ENCODE results near the gene VEGFC. TPM values are rescaled to one million over a fixed set of nuclear protein-coding genes. Genes with fewer than 3 reads are reported as not detected.
A peak's percentile ranks its signal among the peaks of the same experiment; 100 is the strongest.

VEGFC gene
- total RNA-seq, 1 donor from 2014 or later = 13.6 TPM

DNA sequence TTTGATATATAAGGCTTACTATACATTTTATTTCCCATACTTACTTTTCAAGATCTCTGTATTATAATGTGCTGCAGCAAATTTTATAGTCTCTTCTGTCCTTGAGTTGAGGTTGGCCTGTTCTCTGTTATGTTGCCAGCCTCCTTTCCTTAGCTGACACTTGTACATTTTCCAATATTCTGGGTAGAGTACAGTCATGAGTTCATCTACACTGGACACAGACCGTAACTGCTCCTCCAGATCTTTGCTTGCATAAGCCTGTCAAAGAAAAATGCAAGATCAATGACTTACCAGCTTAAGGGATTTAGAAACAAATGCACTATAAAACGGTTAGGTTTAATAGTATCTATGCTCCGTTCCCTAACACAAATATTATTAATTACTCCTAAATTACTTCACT lies 63.2 kb downstream of the VEGFC start:
- TF ChIP-seq, protein P1, sequence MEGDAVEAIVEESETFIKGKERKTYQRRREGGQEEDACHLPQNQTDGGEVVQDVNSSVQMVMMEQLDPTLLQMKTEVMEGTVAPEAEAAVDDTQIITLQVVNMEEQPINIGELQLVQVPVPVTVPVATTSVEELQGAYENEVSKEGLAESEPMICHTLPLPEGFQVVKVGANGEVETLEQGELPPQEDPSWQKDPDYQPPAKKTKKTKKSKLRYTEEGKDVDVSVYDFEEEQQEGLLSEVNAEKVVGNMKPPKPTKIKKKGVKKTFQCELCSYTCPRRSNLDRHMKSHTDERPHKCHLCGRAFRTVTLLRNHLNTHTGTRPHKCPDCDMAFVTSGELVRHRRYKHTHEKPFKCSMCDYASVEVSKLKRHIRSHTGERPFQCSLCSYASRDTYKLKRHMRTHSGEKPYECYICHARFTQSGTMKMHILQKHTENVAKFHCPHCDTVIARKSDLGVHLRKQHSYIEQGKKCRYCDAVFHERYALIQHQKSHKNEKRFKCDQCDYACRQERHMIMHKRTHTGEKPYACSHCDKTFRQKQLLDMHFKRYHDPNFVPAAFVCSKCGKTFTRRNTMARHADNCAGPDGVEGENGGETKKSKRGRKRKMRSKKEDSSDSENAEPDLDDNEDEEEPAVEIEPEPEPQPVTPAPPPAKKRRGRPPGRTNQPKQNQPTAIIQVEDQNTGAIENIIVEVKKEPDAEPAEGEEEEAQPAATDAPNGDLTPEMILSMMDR (IDR thresholded peaks at IDR 0.05) = no peak
- DNase-seq (ENCODE audit: extremely low spot score, unreplicated experiment) = no peak
- H3K27me3 Mint-ChIP-seq (ENCODE audit: unreplicated experiment) = no peaks in the 10 kb centered on the region
- H3K36me3 Mint-ChIP-seq (ENCODE audit: unreplicated experiment) = peaks cover 6% of the 10 kb centered on the region
- no peak overlapping the region for H3K27ac Mint-ChIP-seq (ENCODE audit: unreplicated experiment)
- H3K9me3 Mint-ChIP-seq (ENCODE audit: unreplicated experiment) = no peaks in the 10 kb centered on the region
- H3K4me3 Mint-ChIP-seq (ENCODE audit: unreplicated experiment) = no peak overlapping the region
- H3K4me1 Mint-ChIP-seq (ENCODE audit: unreplicated experiment) = peaks cover 41% of the 10 kb centered on the region

- no peak overlapping the region for H3K4me3 Mint-ChIP-seq (ENCODE audit: unreplicated experiment)
- no peaks in the 10 kb centered on the region for H3K9me3 Mint-ChIP-seq (ENCODE audit: unreplicated experiment)
- H3K36me3 Mint-ChIP-seq (ENCODE audit: unreplicated experiment) = peaks cover 6% of the 10 kb centered on the region
- H3K27me3 Mint-ChIP-seq (ENCODE audit: unreplicated experiment) = no peaks in the 10 kb centered on the region
- peak overlapping the region; percentile 28 for H3K27ac Mint-ChIP-seq (ENCODE audit: unreplicated experiment)
- TF ChIP-seq, protein P1 (IDR thresholded peaks at IDR 0.05) = no peak
- no peak for DNase-seq (ENCODE audit: extremely low spot score, unreplicated experiment)
- H3K4me1 Mint-ChIP-seq (ENCODE audit: unreplicated experiment) = peaks cover 19% of the 10 kb centered on the region
Measured at GRCh38 chr4:176726803-176727202, 65.9 kb downstream of the VEGFC start.

- TF ChIP-seq, protein P1 (IDR thresholded peaks at IDR 0.05) = no peak
- Mint-ChIP-seq H3K36me3 (ENCODE audit: unreplicated experiment) (peaks cover 10% of the 10 kb centered on the region), H3K9me3 (ENCODE audit: unreplicated experiment) (peaks cover 11% of the 10 kb centered on the region), H3K27me3 (ENCODE audit: unreplicated experiment) (no peaks in the 10 kb centered on the region), H3K27ac (ENCODE audit: unreplicated experiment) (peak overlapping the region; percentile 20), H3K4me3 (ENCODE audit: unreplicated experiment) (no peak overlapping the region), H3K4me1 (ENCODE audit: unreplicated experiment) (peaks cover 14% of the 10 kb centered on the region)
- DNase-seq (ENCODE audit: extremely low spot score, unreplicated experiment) = no peak
Measured at GRCh38 chr4:176721459-176721858, 71.3 kb downstream of the VEGFC start.

- peaks cover 10% of the 10 kb centered on the region for H3K36me3 Mint-ChIP-seq (ENCODE audit: unreplicated experiment)
- no peak overlapping the region for H3K4me3 Mint-ChIP-seq (ENCODE audit: unreplicated experiment)
- no peak overlapping the region for H3K27ac Mint-ChIP-seq (ENCODE audit: unreplicated experiment)
- H3K4me1 Mint-ChIP-seq (ENCODE audit: unreplicated experiment) = peaks cover 10% of the 10 kb centered on the region
- peaks cover 11% of the 10 kb centered on the region for H3K9me3 Mint-ChIP-seq (ENCODE audit: unreplicated experiment)
- DNase-seq (ENCODE audit: extremely low spot score, unreplicated experiment) = no peak
- TF ChIP-seq, protein P1 (IDR thresholded peaks at IDR 0.05) = no peak
- no peaks in the 10 kb centered on the region for H3K27me3 Mint-ChIP-seq (ENCODE audit: unreplicated experiment)
Measured at GRCh38 chr4:176718881-176719280, 73.8 kb downstream of the VEGFC start.

DNA sequence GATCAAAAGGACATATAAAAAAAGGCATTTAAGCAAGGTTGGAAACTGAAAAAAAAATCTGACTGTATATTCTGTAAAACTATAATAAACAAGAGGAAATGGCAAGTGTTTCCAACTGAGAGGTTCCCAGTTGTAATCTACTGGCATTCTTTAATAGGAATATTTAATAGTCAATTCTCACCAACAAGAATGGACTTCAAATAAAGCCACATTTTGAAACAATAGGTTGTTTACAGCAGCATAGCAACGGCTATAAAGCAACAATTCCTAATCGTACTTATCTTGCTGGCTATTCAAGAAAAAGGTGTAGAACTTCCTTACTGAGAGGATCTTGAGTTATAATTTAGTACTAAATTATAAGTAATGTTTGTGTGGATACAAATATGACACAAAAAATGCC lies 75.5 kb downstream of the VEGFC start:
- Mint-ChIP-seq H3K27ac (ENCODE audit: unreplicated experiment) (no peak overlapping the region), H3K36me3 (ENCODE audit: unreplicated experiment) (peaks cover 14% of the 10 kb centered on the region), H3K4me1 (ENCODE audit: unreplicated experiment) (peaks cover 10% of the 10 kb centered on the region)

More for the DNA sequence above, 75.5 kb downstream of the VEGFC start:
- TF ChIP-seq, protein P1 (IDR thresholded peaks at IDR 0.05) = no peak
- no peak for DNase-seq (ENCODE audit: extremely low spot score, unreplicated experiment)
- H3K9me3 Mint-ChIP-seq (ENCODE audit: unreplicated experiment) = peaks cover 11% of the 10 kb centered on the region
- H3K4me3 Mint-ChIP-seq (ENCODE audit: unreplicated experiment) = no peak overlapping the region
- H3K27me3 Mint-ChIP-seq (ENCODE audit: unreplicated experiment) = no peaks in the 10 kb centered on the region
